Measurements from ENCODE around the gene HK2.

Gene HK2

DNA sequence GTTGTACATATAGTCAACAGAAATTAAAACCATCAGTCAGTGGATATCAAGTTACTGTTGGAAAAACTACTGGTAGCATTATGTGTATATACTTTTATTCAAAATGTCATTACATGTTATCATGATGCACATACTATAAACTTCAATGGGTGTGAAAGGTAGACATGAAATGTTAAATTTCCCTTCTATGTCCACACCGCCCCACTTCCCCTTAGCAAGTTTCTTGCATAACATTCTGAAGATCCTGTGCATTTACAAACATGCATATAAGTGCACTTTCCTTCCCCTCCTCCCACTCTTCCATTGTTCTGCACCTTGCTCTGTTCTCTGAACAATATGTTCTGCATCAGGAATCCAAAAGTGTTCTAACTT lies 16.6 kb upstream of the HK2 start:
- TF ChIP-seq POLR2AphosphoS5 (IDR thresholded peaks at IDR 0.05; ENCODE audit: low read depth, low read length) = no peak
- TF ChIP-seq FOXP2 (optimal IDR thresholded peaks at IDR 0.05; ENCODE audit: borderline replicate concordance, extremely low read depth, extremely low read length, insufficient read depth) = no peak
- TF ChIP-seq, protein P1, sequence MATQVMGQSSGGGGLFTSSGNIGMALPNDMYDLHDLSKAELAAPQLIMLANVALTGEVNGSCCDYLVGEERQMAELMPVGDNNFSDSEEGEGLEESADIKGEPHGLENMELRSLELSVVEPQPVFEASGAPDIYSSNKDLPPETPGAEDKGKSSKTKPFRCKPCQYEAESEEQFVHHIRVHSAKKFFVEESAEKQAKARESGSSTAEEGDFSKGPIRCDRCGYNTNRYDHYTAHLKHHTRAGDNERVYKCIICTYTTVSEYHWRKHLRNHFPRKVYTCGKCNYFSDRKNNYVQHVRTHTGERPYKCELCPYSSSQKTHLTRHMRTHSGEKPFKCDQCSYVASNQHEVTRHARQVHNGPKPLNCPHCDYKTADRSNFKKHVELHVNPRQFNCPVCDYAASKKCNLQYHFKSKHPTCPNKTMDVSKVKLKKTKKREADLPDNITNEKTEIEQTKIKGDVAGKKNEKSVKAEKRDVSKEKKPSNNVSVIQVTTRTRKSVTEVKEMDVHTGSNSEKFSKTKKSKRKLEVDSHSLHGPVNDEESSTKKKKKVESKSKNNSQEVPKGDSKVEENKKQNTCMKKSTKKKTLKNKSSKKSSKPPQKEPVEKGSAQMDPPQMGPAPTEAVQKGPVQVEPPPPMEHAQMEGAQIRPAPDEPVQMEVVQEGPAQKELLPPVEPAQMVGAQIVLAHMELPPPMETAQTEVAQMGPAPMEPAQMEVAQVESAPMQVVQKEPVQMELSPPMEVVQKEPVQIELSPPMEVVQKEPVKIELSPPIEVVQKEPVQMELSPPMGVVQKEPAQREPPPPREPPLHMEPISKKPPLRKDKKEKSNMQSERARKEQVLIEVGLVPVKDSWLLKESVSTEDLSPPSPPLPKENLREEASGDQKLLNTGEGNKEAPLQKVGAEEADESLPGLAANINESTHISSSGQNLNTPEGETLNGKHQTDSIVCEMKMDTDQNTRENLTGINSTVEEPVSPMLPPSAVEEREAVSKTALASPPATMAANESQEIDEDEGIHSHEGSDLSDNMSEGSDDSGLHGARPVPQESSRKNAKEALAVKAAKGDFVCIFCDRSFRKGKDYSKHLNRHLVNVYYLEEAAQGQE (IDR thresholded peaks at IDR 0.05; ENCODE audit: insufficient read depth in 1 of 2, low read depth in 2 of 2, low read length in 2 of 2) = no peak
- TF ChIP-seq TAF1 (IDR thresholded peaks at IDR 0.05; ENCODE audit: borderline replicate concordance, insufficient read depth, low read length) = no peak
- TF ChIP-seq SIN3A (IDR thresholded peaks at IDR 0.05; ENCODE audit: borderline replicate concordance, insufficient read depth, low read length) = no peak

DNA sequence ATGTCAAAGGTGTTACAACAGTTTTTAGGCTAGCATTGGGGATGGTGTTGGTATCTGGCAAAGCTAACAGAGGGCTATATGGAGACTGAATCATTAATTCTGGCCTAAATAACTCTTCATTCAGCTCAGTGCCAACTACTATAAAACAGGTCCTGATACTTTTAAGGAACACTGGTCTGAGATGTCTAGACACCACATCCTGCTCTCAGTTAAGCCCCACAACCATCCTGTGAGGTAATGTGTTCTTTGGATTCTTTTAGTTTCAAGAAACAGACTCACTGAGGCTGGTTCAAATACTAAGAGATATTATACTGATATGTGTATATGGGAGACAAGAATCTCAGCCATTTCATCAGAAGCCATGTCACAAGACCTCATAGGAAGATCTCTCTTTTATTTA lies 14.2 kb upstream of the HK2 start:
- no peak for TF ChIP-seq POLR2AphosphoS5 (IDR thresholded peaks at IDR 0.05; ENCODE audit: low read depth, low read length)
- no peak for TF ChIP-seq FOXP2 (optimal IDR thresholded peaks at IDR 0.05; ENCODE audit: borderline replicate concordance, extremely low read depth, extremely low read length, insufficient read depth)
- TF ChIP-seq TAF1 (IDR thresholded peaks at IDR 0.05; ENCODE audit: borderline replicate concordance, insufficient read depth, low read length) = no peak
- no peak for TF ChIP-seq SIN3A (IDR thresholded peaks at IDR 0.05; ENCODE audit: borderline replicate concordance, insufficient read depth, low read length)
- TF ChIP-seq, protein P1 (IDR thresholded peaks at IDR 0.05; ENCODE audit: insufficient read depth in 1 of 2, low read depth in 2 of 2, low read length in 2 of 2) = no peak

DNA sequence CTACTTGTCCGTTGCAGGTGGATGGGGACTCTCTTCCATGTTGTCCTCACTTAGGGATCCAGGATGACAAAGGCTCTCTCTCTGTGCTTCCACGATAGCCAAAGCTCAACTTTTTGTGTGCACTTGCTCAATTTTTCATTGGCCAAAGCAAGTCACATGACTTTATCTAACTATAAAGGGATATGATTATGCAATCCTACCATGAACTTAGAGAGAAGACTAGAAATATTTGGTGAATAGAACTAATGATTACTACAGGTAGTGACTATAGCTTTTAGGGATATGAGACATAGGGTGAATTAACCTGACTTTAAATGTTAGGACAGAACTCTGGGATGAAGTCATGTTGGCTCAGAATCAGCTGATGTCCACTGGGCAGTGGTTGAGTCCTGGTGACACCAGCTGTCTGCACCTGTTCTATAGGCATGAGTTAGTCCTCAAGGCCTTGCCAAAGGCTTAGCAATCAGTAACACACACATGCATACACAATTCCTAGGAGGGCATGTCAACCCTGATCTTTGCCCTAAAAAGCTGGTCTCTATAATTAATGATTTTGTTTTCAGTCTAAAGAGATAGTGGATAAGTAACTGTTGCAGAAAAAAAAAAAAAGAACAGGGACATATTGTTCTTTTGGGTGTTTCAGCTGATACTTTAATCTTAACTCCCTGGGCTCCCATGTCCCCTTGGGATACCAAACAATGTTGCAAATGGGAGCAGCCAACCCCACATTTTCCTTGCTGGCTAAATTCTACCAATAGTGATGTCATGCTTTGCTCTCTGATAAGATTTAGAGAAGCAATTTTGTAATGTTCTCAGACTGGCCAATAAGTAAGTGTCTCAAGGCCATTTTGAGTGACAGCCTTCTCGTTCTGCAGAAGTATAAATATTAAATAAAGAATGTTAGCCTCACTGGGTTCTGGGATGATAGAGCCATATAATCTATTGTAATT lies 12.5 kb upstream of the HK2 start:
- TF ChIP-seq TAF1 (IDR thresholded peaks at IDR 0.05; ENCODE audit: borderline replicate concordance, insufficient read depth, low read length) (no peak), POLR2AphosphoS5 (IDR thresholded peaks at IDR 0.05; ENCODE audit: low read depth, low read length) (no peak), SIN3A (IDR thresholded peaks at IDR 0.05; ENCODE audit: borderline replicate concordance, insufficient read depth, low read length) (no peak), FOXP2 (optimal IDR thresholded peaks at IDR 0.05; ENCODE audit: borderline replicate concordance, extremely low read depth, extremely low read length, insufficient read depth) (no peak)
- TF ChIP-seq, protein P1 (IDR thresholded peaks at IDR 0.05; ENCODE audit: insufficient read depth in 1 of 2, low read depth in 2 of 2, low read length in 2 of 2) = no peak

DNA sequence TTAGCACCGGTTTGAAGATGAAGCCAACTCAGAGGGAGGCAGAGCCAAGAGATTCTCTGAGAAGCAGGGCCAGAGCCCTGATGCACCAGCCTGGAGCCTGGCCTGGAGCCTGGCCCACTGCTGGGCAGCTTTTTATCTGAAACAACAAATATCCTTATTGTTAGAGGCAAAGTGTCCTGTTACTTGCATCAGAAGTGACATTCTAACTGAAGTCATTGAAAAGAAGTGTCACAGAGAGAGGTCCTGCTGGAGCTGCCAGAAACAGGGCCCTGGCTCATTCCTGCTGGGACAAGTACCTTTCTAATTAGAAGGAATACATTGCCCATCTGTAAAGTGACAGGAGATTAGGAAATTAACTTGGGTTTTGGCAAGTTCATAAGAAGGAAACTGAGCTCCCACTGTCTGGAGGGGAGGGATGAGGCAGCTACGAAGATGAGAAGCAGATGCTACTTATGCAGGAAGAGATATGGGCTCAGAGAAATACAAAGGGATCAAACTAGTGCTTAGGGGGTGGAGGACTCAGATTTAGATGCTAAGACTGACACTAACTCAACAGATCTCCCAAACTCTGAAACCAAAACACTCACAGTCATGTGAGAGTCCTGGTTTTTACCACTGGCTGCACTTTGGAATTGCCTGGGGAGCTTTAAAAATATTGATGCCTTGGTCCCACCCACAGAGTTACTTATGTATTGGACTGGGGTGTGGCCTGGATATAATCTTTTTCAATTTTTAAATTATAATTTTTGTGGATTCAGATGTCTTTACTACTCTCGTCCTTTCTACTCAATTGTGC lies 11.0 kb upstream of the HK2 start:
- no peak for TF ChIP-seq SIN3A (IDR thresholded peaks at IDR 0.05; ENCODE audit: borderline replicate concordance, insufficient read depth, low read length)
- no peak for TF ChIP-seq FOXP2 (optimal IDR thresholded peaks at IDR 0.05; ENCODE audit: borderline replicate concordance, extremely low read depth, extremely low read length, insufficient read depth)
- no peak for TF ChIP-seq TAF1 (IDR thresholded peaks at IDR 0.05; ENCODE audit: borderline replicate concordance, insufficient read depth, low read length)
- TF ChIP-seq POLR2AphosphoS5 (IDR thresholded peaks at IDR 0.05; ENCODE audit: low read depth, low read length) = no peak
- TF ChIP-seq, protein P1 (IDR thresholded peaks at IDR 0.05; ENCODE audit: insufficient read depth in 1 of 2, low read depth in 2 of 2, low read length in 2 of 2) = no peak
